Measurements from ENCODE around the gene ACAA1. TPM values are rescaled to one million over a fixed set of nuclear protein-coding genes. Genes with fewer than 3 reads are reported as not detected.

ACAA1 gene
- total RNA-seq, 4 donors from 2014 or later = 123 to 324 (median 186) TPM

DNA sequence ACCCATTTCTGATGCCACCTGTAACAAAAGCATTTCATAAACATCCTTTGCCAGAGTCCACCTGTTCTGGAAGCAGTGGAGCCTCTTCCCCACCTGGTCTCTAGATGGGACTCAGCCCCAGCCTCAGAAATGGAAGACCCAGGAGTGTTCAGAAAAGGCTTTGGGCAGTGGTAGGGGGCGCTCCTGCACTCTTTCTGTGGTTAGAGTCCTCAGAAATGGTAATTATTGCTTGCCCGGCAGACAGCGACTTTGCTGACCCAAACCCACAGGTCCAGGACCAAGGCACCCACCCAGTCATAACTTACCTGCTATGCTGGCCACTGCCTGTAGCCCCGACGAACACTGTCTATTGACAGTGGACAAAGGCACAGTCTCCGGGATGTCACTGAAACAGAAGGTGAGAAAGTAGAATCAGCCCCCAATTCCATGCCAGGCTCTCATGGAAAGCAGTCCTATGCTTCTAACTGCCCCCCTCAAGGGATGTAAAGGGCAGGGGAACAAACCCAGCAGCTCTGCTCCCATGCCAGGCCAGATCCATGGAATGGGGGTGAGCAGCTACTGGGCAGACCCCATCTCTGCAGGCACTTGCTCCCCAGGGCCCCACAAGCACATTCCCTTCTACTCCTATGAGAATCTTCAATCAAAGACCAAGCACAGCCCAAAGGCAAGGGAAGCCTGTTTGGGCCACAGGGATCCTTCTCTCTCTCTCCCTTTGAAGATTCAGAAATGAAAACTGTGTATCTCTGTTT is 5.1 kb downstream of the ACAA1 start:
- peaks cover 0 to 66% (median 7%) of the 10 kb centered on the region in 4 donors for H3K4me1 ChIP-seq
- TF ChIP-seq, protein P1, sequence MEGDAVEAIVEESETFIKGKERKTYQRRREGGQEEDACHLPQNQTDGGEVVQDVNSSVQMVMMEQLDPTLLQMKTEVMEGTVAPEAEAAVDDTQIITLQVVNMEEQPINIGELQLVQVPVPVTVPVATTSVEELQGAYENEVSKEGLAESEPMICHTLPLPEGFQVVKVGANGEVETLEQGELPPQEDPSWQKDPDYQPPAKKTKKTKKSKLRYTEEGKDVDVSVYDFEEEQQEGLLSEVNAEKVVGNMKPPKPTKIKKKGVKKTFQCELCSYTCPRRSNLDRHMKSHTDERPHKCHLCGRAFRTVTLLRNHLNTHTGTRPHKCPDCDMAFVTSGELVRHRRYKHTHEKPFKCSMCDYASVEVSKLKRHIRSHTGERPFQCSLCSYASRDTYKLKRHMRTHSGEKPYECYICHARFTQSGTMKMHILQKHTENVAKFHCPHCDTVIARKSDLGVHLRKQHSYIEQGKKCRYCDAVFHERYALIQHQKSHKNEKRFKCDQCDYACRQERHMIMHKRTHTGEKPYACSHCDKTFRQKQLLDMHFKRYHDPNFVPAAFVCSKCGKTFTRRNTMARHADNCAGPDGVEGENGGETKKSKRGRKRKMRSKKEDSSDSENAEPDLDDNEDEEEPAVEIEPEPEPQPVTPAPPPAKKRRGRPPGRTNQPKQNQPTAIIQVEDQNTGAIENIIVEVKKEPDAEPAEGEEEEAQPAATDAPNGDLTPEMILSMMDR (IDR thresholded peaks at IDR 0.05) = peak in 3 of 6 experiments; percentile 3 to 9 (median 6)
- no peak for TF ChIP-seq POLR2A (IDR thresholded peaks at IDR 0.05)
- H3K27ac ChIP-seq = peak overlapping the region in 2 of 4 donors; percentile 62 to 89

DNA sequence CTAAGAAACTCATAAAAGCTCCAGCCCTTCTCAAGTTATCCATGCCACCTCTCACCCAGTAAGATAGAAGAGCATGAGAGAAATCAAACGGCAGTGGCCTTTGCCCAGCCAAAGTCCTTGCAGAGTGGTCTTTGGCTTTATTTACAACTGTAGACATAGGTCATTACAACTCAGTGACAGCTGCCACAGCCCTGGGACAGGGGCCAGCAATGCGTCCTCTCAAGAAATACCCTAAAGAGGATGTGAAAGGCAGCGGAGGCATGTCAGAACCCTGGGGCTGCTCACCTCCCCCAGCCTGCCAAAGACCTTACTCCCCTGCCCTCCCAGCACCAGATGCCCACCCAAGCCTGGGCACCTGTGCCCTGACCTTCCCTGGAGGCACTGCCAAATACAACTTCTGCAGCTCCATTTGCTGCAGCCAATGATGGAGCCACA is 6.3 kb downstream of the ACAA1 start:
- Histone ChIP-seq H3K9me3 (no peaks in the 10 kb centered on the region), H3K4me1 (peaks cover 0 to 59% (median 5%) of the 10 kb centered on the region in 4 donors), H3K4me3 (no peak overlapping the region), H3K27me3 (no peaks in the 10 kb centered on the region), H3K36me3 (peaks cover 0 to 79% (median 0%) of the 10 kb centered on the region in 3 donors), H3K27ac (peak overlapping the region in 2 of 4 donors; percentile 62 to 89)
- peak in 2 of 3 donors; percentile 77 to 86 for DNase-seq
- TF ChIP-seq POLR2A (IDR thresholded peaks at IDR 0.05) = peak; percentile 26 to 51
- TF ChIP-seq, protein P1 (IDR thresholded peaks at IDR 0.05) = no peak

More for the DNA sequence above, 5.1 kb downstream of the ACAA1 start:
- peak in 2 of 3 donors; percentile 31 to 51 for DNase-seq
- Histone ChIP-seq H3K36me3 (peaks cover 0 to 67% (median 0%) of the 10 kb centered on the region in 3 donors), H3K4me3 (no peak overlapping the region), H3K27me3 (no peaks in the 10 kb centered on the region), H3K9me3 (no peaks in the 10 kb centered on the region)

DNA sequence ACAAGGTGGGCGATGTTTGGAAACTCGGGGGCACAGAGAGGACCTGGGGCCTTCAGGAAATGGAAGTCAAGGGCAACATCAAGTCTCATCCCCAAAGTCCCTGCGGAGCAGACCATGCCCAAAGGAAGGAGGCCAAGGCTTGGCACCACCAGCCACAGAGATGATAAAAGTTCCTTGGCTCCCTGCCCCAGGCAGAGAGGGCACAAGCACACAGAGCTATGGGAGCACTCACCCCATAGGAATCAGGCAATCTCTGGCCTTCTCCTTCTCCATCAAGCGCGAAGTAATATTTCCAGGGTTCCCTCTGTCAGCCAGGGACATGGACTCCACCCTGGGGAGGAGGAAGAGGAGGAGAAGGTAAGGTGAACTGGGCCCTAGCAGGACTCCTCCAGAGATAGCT is 7.9 kb downstream of the ACAA1 start:
- Histone ChIP-seq H3K4me1 (peaks cover 0 to 44% (median 2%) of the 10 kb centered on the region in 4 donors), H3K27ac (peak overlapping the region in 1 of 4 donors; percentile 89), H3K4me3 (no peak overlapping the region), H3K27me3 (no peaks in the 10 kb centered on the region), H3K36me3 (peaks cover 0 to 87% (median 0%) of the 10 kb centered on the region in 3 donors), H3K9me3 (no peaks in the 10 kb centered on the region)
- no peak for TF ChIP-seq POLR2A (IDR thresholded peaks at IDR 0.05)
- TF ChIP-seq, protein P1 (IDR thresholded peaks at IDR 0.05) = no peak
- no peak for DNase-seq

DNA sequence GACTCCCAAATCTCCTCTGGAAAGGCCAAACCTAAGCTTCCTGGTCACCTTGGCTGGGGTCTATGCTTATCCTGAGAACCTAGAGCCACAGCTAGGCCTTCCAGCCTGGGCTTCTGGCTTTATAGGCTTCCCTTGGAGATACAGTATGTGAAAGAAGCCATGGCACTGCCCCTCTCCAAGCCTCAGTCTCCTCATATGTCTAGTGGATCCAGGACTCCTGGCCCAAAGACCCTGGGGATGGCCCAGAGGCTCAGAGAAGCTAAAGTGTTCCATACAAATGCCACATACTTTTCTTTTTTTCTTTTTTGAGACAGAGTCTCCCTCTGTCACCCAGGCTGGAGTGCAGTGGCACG is 8.6 kb downstream of the ACAA1 start:
- H3K27me3 ChIP-seq = no peaks in the 10 kb centered on the region
- no peaks in the 10 kb centered on the region for H3K9me3 ChIP-seq
- H3K27ac ChIP-seq = peak overlapping the region in 2 of 4 donors; percentile 15 to 71
- peak in 1 of 3 donors; percentile 4 for DNase-seq
- peaks cover 0 to 36% (median 2%) of the 10 kb centered on the region in 4 donors for H3K4me1 ChIP-seq
- no peak overlapping the region for H3K4me3 ChIP-seq
- peaks cover 0 to 89% (median 0%) of the 10 kb centered on the region in 3 donors for H3K36me3 ChIP-seq
- no peak for TF ChIP-seq POLR2A (IDR thresholded peaks at IDR 0.05)
- TF ChIP-seq, protein P1 (IDR thresholded peaks at IDR 0.05) = no peak

DNA sequence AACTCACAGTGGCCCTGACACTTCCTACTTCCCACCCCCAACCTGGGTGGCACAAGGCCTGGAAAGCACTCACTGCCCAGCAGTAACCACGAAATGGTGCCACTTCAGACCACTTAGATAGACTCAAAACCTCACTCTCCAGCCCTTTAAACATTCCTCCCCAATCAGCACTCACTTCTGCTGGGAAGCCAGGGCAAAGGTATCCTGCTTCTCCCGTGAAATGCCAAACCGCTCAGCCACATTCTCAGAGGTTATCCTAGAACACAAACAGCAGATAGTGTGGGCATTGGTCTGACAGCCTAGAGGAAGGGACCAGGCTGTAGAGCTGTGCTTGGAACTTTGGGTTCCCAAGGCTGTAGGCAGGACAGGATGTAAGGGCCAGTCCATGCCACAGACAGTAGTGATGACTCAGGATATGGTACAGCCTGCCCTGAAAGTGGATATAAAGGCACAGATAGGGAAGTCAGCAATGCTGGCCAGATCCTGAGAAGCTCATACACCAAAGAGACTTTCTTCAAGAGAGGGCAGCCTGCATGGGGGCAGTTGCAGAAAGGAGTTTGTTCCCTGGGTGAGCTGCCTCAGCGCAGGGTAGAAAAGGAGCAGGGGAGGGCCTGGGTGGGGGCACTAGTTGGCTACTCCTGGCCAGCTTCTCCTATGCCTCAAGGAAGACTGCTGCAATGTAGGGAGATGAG is 9.2 kb downstream of the ACAA1 start:
- Histone ChIP-seq H3K4me1 (peaks cover 0 to 30% (median 2%) of the 10 kb centered on the region in 4 donors), H3K36me3 (peaks cover 0 to 89% (median 0%) of the 10 kb centered on the region in 3 donors), H3K27ac (peak overlapping the region in 3 of 4 donors; percentile 15 to 71 (median 20)), H3K4me3 (no peak overlapping the region), H3K9me3 (no peaks in the 10 kb centered on the region), H3K27me3 (no peaks in the 10 kb centered on the region)
- peak in 2 of 3 donors; percentile 8 to 54 for DNase-seq
- TF ChIP-seq, protein P1 (IDR thresholded peaks at IDR 0.05) = no peak
- peak in 1 of 2 donors; percentile 24 for TF ChIP-seq POLR2A (IDR thresholded peaks at IDR 0.05)
